OCI-LY1 (cell line): Measurements from ENCODE around the gene FIS1.
"Not testable (repeated sequence)": the region's sequence is repeated elsewhere in the genome, so short reads cannot be mapped to it uniquely, and the experiment has no call there.

Experiments used
- H2AFZ ChIP-seq: fragments of 200-600 bp; sonication (generic), shearing (Covaris generic); 2 replicates; pipeline ENCODE4 v1.6.0; 2014; ENCODE audit warnings: antibody characterized with exemption, mild to moderate bottlenecking, low read length
- H3F3A ChIP-seq: fragments of 200-600 bp; sonication (generic), shearing (Covaris generic); 2 replicates; pipeline ENCODE4 v1.6.0; 2014; ENCODE audit warnings: mild to moderate bottlenecking, antibody characterized with exemption, low read length, moderate library complexity; ENCODE audit not compliant: insufficient read depth
- H3K27ac ChIP-seq: fragments of 200-600 bp; sonication (generic); 2 replicates; pipeline ENCODE4 v1.5.1; 2014; ENCODE audit warnings: low read length, mixed run types, mild to moderate bottlenecking, low read depth; ENCODE audit not compliant: poor library complexity, severe bottlenecking
- H3K27me3 ChIP-seq: fragments of 200-600 bp; sonication (generic); 2 replicates; pipeline ENCODE4 v1.6.0; 2014; ENCODE audit warnings: antibody characterized with exemption, mild to moderate bottlenecking, low read length, moderate library complexity; ENCODE audit not compliant: insufficient read depth
- H3K36me3 ChIP-seq: fragments of 200-600 bp; sonication (generic); 2 replicates; pipeline ENCODE4 v1.6.1; 2014; ENCODE audit warnings: mild to moderate bottlenecking, antibody characterized with exemption, low read length, moderate library complexity, mixed read lengths; ENCODE audit not compliant: insufficient read depth
- H3K4me1 ChIP-seq: fragments of 200-600 bp; sonication (generic); 2 replicates; pipeline ENCODE4 v1.5.1; 2014; ENCODE audit warnings: mild to moderate bottlenecking, low read length, moderate library complexity; ENCODE audit not compliant: insufficient read depth, severe bottlenecking
- H3K4me2 ChIP-seq: fragments of 200-600 bp; sonication (generic), shearing (Covaris generic); 2 replicates; pipeline ENCODE4 v1.6.1; 2014; ENCODE audit warnings: low read length
- H3K4me3 ChIP-seq: fragments of 200-600 bp; sonication (generic); 2 replicates; pipeline ENCODE4 v1.5.1; 2014; ENCODE audit warnings: low read length, low read depth, mild to moderate bottlenecking, mixed read lengths; ENCODE audit not compliant: poor library complexity, severe bottlenecking
- H3K79me2 ChIP-seq: fragments of 200-600 bp; shearing (Covaris generic); 2 replicates; pipeline ENCODE4 v1.6.1; 2016; ENCODE audit warnings: mixed run types, low read length, mixed read lengths; ENCODE audit not compliant: insufficient read depth
- H3K9ac ChIP-seq: fragments of 200-600 bp; sonication (generic), shearing (Covaris generic); 2 replicates; pipeline ENCODE4 v1.6.1; 2014; ENCODE audit warnings: mild to moderate bottlenecking, low read length, mixed read lengths
- H3K9me2 ChIP-seq: fragments of 200-600 bp; sonication (generic), shearing (Covaris generic); 2 replicates; pipeline ENCODE4 v1.6.1; 2014; ENCODE audit warnings: low read depth, mild to moderate bottlenecking, low read length, mixed read lengths
- H3K9me3 ChIP-seq: fragments of 200-600 bp; shearing (Covaris generic); 2 replicates; pipeline ENCODE4 v1.6.1; 2014; ENCODE audit warnings: low read length, mixed read lengths
- H4K20me1 ChIP-seq: fragments of 200-600 bp; sonication (generic), shearing (Covaris generic); 2 replicates; pipeline ENCODE4 v1.6.0; 2016; ENCODE audit warnings: mild to moderate bottlenecking, low read length; ENCODE audit not compliant: insufficient read depth
- EZH2 ChIP-seq: fragments of 200-600 bp; sonication (generic), shearing (Covaris generic); IDR thresholded peaks from 2 replicates; pipeline ENCODE4 v1.8.0; 2017; ENCODE audit warnings: borderline replicate concordance, mixed run types, mild to moderate bottlenecking, antibody characterized with exemption, low read length, moderate library complexity, mixed read lengths
- TF ChIP-seq, protein P1 (sequence below): fragments of 200-600 bp; sonication (generic), shearing (Covaris generic); IDR thresholded peaks from 2 replicates; pipeline ENCODE4 v1.5.1; 2017; ENCODE audit warnings: mild to moderate bottlenecking, antibody characterized with exemption, low read length, moderate library complexity, mixed read lengths

Gene FIS1

DNA sequence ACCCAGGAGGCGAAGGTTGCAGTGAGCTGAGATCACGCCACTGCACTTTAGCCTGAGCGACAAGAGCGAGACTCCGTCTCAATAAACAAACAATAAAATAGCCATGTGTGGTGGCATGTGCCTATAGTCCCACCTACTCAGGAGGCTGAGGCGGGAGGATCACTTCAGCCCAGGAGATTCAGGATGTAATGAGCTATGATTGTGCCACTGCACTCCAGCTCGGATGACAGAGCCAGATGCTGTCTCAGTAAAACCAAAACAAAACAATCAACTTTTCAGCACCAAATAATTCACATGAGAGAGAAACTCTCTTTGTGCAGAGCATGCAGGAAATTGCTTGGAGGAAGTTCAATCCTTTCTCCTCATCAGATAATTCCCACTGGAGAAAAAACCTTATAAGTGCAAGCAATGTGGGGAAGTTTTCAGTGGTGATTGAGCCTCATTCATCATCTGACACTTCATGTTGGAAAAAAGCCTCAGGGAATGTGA lies 13.4 kb upstream of the FIS1 start:
- no peaks in the 10 kb centered on the region for H3K36me3 ChIP-seq
- H3F3A ChIP-seq, result no peaks in the 10 kb centered on the region
- H3K4me1 ChIP-seq, result no peaks in the 10 kb centered on the region

DNA sequence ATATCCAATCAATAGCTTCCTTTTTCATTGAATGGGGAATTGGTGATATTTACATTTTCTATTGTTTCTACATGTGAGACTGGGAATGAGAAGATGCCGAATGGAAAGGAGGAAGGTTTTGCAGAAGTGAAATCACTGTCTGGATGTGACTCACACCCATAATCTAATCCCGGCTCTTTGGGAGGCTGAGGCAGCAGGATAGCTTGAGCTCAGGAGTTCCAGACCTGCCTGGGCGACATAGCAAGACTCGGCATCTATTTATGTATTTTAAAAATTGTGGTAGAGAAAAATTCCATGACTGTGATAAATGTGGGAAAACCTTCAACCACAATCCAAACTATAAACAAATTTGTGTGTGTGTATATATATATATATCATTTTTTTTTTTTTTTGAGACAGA lies 10.9 kb upstream of the FIS1 start:
- TF ChIP-seq, protein P1, sequence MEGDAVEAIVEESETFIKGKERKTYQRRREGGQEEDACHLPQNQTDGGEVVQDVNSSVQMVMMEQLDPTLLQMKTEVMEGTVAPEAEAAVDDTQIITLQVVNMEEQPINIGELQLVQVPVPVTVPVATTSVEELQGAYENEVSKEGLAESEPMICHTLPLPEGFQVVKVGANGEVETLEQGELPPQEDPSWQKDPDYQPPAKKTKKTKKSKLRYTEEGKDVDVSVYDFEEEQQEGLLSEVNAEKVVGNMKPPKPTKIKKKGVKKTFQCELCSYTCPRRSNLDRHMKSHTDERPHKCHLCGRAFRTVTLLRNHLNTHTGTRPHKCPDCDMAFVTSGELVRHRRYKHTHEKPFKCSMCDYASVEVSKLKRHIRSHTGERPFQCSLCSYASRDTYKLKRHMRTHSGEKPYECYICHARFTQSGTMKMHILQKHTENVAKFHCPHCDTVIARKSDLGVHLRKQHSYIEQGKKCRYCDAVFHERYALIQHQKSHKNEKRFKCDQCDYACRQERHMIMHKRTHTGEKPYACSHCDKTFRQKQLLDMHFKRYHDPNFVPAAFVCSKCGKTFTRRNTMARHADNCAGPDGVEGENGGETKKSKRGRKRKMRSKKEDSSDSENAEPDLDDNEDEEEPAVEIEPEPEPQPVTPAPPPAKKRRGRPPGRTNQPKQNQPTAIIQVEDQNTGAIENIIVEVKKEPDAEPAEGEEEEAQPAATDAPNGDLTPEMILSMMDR, result no peak
- TF ChIP-seq EZH2, result no peak
- Histone ChIP-seq H4K20me1 (no peaks in the 10 kb centered on the region), H3F3A (no peaks in the 10 kb centered on the region), H2AFZ (no peak overlapping the region), H3K4me1 (peaks cover 14% of the 10 kb centered on the region), H3K79me2 (peaks cover 12% of the 10 kb centered on the region), H3K36me3 (no peaks in the 10 kb centered on the region), H3K9me3 (no peaks in the 10 kb centered on the region), H3K27ac (no peak overlapping the region), H3K4me2 (no peak overlapping the region), H3K9me2 (no peaks in the 10 kb centered on the region), H3K9ac (no peak overlapping the region), H3K27me3 (no peaks in the 10 kb centered on the region), H3K4me3 (no peak overlapping the region)

More for the DNA sequence above, 13.4 kb upstream of the FIS1 start:
- H3K4me2 ChIP-seq, result no peak overlapping the region
- H3K79me2 ChIP-seq, result no peaks in the 10 kb centered on the region
- H4K20me1 ChIP-seq, result no peaks in the 10 kb centered on the region
- H3K9me2 ChIP-seq, result no peaks in the 10 kb centered on the region
- H3K27ac ChIP-seq, result no peak overlapping the region
- H3K4me3 ChIP-seq, result no peak overlapping the region
- H2AFZ ChIP-seq, result no peak overlapping the region
- H3K9me3 ChIP-seq, result no peaks in the 10 kb centered on the region
- H3K27me3 ChIP-seq, result no peaks in the 10 kb centered on the region; the same call in 1 of the 2 replicates
- no peak overlapping the region for H3K9ac ChIP-seq
- no peak for TF ChIP-seq EZH2
- TF ChIP-seq, protein P1, result no peak

DNA sequence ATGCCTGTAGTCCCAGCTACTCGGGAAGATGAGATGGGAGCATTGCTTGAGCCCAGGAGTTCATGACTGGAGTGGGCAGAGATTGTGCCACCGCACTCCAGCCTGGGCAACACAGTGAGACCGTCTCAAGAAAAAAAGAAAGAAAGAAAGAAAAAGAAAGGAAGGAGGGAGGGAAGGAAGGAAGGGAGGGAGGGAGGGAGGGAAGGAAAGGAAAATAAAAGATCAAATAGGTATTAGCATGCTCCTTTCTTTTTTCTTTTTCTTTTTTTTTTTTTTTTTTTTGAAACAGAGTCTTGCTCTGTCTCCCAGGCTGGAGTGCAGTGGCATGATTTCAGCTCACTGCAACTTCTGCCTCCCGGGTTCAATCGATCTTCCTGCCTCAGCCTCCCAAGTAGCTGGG lies 8.3 kb upstream of the FIS1 start:
- not testable (repeated sequence) for H3K36me3 ChIP-seq, H3K27ac ChIP-seq, H3K9me3 ChIP-seq, H3F3A ChIP-seq, H4K20me1 ChIP-seq, H3K9ac ChIP-seq, H3K4me2 ChIP-seq, H3K9me2 ChIP-seq, H3K27me3 ChIP-seq
- peaks cover 23% of the 10 kb centered on the region for H3K4me1 ChIP-seq
- peak overlapping the region; percentile 77; the same call in 1 of the 2 replicates for H2AFZ ChIP-seq
- peak overlapping the region; percentile 95 for H3K4me3 ChIP-seq
- H3K79me2 ChIP-seq, result peaks cover 20% of the 10 kb centered on the region
